ENCODE measurements around the gene OBSCN.

OBSCN gene

DNA sequence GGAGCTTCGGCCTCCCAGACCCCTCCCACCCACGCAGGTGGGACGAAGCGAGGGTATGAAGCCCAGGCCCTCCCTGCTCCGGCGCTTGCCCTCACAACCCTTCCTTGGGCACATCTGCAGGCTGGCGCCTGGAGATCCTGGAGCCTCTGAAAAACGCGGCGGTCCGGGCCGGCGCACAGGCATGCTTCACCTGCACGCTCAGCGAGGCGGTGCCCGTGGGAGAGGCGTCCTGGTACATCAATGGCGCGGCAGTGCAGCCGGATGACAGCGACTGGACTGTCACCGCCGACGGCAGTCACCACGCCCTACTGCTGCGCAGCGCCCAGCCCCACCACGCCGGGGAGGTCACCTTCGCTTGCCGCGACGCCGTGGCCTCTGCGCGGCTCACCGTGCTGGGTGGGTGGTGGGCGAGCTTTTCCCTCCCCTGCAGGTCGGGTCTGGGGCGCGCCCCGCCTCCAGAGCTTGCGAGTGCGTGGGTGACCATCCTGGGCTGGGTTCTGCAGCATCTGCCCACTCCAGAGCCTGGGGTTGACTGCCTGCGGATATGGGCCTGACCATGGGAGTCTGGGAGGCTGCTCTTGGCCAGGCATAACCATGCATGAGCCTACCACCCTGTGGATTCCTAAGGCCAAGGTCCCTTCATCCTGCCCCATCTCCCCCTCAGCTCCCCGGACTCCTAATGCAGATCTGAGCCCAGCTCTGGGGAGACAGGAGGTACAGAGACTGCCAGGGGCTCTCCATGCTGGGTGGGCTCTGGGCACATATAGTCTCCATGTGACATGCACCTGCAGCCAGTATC, 108.9 kb downstream of the OBSCN start:
- DNase-seq (ENCODE audit: low read depth in 2 of 2, low spot score in 1 of 2), result no peak

DNA sequence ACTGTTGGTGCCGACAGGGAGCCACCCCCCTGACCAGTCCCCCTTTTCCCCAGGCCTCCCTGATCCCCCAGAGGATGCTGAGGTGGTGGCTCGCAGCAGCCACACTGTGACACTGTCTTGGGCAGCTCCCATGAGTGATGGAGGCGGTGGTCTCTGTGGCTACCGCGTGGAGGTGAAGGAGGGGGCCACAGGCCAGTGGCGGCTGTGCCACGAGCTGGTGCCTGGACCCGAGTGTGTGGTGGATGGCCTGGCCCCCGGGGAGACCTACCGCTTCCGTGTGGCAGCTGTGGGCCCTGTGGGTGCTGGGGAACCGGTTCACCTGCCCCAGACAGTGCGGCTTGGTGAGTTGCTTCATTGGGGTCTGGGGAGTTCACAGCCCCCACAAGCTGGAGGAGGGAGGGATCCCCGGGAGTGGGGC, 109.6 kb downstream of the OBSCN start:
- DNase-seq (ENCODE audit: low read depth in 2 of 2, low spot score in 1 of 2), result no peak

- no peak for DNase-seq (ENCODE audit: low read depth in 2 of 2, low spot score in 1 of 2)
Observed at GRCh38 chr1:228317891-228318810, 110.3 kb downstream of the OBSCN start.

DNA sequence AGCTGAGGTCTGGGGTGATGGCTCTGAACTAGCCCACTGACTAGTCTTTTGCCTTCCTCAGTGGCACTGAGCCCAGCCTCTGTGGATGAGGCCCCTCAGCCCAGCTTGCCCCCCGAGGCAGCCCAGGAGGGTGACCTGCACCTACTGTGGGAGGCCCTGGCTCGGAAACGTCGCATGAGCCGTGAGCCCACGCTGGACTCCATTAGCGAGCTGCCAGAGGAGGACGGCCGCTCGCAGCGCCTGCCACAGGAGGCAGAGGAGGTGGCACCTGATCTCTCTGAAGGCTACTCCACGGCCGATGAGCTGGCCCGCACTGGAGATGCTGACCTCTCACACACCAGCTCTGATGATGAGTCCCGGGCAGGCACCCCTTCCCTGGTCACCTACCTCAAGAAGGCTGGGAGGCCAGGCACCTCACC, 111.0 kb downstream of the OBSCN start:
- DNase-seq (ENCODE audit: low read depth in 2 of 2, low spot score in 1 of 2), result no peak

- no peak for DNase-seq (ENCODE audit: low read depth in 2 of 2, low spot score in 1 of 2)
Observed at GRCh38 chr1:228319352-228320088, 111.7 kb downstream of the OBSCN start.

- DNase-seq (ENCODE audit: low read depth in 2 of 2, low spot score in 1 of 2), result no peak
Observed at GRCh38 chr1:228320394-228320793, 112.5 kb downstream of the OBSCN start.

DNA sequence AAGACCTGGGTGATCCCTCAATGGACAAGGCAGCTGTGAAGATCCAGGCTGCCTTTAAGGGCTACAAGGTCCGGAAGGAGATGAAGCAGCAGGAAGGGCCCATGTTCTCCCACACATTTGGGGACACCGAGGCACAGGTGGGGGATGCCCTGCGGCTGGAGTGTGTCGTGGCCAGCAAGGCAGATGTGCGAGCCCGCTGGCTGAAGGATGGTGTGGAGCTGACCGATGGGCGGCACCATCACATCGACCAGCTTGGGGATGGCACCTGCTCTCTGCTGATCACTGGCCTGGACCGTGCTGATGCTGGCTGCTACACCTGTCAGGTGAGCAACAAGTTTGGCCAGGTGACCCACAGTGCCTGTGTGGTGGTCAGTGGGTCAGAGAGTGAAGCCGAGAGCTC, 113.6 kb downstream of the OBSCN start:
- no peak for DNase-seq (ENCODE audit: low read depth in 2 of 2, low spot score in 1 of 2)

GRCh38 chr1:228321895-228322294, 114.1 kb downstream of the OBSCN start:
- no peak for DNase-seq (ENCODE audit: low read depth in 2 of 2, low spot score in 1 of 2)

DNA sequence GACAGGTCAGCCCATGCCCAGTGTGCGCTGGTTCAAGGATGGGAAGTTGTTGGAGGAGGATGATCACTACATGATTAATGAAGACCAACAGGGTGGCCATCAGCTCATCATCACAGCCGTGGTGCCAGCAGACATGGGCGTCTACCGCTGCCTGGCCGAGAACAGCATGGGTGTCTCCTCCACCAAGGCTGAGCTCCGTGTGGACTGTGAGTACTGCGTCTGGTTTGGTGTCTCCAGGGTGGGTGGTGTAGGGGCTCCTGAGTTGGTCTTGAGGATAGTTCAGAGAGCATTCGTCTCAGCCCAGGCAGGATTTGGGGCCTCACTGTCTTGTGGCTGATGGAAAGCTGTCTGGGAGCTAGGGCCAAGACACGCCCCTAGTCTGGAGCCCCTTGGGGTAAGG, 115.6 kb downstream of the OBSCN start:
- no peak for DNase-seq (ENCODE audit: low read depth in 2 of 2, low spot score in 1 of 2)

DNA sequence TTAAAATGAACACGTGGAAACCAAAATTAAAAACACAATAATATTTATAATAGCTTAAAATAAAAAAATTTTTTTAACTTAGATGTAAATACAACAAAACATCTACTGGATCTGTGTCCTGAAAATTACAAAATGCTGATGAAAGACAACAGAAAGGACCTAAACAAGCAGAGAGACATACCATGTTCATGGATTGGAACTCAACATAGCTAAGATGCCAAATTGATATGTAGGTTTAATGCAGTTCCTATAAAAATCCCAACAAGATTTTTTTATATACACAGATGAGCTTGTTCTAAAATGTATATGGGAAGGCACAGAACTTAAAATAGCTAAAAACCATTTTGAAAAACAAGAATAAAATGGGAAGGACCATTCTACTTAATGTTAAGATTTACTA, 117.4 kb downstream of the OBSCN start:
- DNase-seq (ENCODE audit: low read depth in 2 of 2, low spot score in 1 of 2), result no peak

DNA sequence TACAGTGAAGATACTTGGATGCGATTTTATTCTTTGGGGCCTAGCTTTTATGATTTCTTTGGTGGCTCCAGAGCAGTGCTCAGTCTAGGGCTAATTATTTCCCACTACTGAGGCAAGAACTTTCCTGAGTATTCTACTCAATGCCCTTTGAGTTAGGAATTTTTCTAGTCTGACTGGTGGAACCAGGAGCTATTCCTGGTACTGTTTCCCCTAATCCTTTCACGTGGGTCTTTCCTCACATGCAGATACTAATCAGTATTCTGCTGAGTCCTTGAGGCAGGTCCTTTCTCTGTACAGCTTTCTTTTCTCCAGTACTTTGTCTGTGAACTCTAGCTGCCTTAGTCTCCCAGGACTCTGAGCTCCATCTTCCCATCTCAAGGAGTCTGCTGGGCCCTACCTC, 122.0 kb downstream of the OBSCN start:
- no peak for DNase-seq (ENCODE audit: low read depth in 2 of 2, low spot score in 1 of 2)

- no peak for DNase-seq (ENCODE audit: low read depth in 2 of 2, low spot score in 1 of 2)
Observed at GRCh38 chr1:228332797-228333738, 125.2 kb downstream of the OBSCN start.

DNA sequence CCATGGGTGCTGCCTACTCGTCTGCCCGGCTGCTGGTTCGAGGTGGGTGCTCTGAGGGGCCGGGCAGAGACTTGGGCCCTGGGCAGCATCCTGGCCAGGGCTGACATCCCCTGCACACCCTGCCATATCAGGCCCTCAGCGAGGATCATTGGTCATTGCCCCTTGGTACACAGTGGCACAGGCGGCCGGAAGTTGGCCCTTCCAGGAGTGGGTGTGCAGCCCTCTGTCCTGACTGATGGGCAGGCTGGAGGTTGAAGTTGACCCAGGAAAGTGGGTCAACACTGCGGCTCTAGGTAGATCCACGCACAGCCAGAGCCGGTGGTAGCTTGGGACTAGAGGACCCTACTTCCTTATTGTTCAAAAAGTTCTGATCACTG, 125.9 kb downstream of the OBSCN start:
- no peak for DNase-seq (ENCODE audit: low read depth in 2 of 2, low spot score in 1 of 2)

DNA sequence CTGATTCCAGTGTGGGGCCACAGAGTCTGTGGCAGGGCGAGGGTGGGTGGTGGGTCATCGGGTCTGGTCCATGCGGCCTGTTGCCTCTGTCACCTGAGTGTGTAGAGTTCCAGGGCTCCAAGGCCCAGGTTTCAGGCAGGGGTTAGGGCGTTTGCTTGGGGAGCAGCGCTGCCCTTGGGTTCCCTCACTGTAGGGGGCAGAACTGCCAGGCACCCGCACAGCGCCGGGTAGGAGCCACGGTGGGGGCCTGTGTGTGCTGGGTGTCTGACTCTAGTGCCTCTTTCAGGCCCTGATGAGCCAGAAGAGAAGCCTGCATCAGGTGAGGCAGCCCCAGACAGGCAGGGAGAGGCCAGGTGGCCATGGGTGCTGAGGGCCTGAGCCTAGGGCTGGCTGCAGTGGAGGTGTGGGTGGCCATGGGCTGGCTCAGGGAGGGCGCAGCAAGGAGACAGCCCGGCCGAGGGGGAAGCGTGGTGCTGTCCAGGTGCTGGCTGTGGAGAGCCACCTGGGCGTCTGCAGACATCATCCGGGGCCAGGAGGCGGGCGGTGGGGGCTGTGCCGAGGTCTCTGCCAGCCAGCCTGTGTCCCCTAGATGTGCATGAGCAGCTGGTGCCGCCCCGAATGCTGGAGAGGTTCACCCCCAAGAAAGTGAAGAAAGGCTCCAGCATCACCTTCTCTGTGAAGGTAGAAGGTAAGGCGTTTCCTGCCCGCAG, 126.5 kb downstream of the OBSCN start:
- DNase-seq (ENCODE audit: low read depth in 2 of 2, low spot score in 1 of 2), result no peak

DNA sequence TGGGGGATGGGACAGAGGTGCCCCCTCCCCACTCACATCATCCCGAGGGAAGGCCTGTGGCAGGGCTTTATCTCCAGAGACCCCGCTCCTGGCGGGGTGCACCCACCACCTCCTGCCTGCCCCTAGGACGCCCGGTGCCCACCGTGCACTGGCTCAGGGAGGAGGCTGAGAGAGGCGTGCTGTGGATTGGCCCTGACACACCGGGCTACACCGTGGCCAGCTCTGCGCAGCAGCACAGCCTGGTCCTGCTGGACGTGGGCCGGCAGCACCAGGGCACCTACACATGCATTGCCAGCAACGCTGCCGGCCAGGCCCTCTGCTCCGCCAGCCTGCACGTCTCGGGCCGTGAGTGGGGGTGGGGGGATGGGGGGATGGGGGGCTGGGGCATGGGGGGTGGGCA, 127.1 kb downstream of the OBSCN start:
- no peak for DNase-seq (ENCODE audit: low read depth in 2 of 2, low spot score in 1 of 2)

- DNase-seq (ENCODE audit: low read depth in 2 of 2, low spot score in 1 of 2), result no peak
Observed at GRCh38 chr1:228335406-228336307, 127.8 kb downstream of the OBSCN start.

DNA sequence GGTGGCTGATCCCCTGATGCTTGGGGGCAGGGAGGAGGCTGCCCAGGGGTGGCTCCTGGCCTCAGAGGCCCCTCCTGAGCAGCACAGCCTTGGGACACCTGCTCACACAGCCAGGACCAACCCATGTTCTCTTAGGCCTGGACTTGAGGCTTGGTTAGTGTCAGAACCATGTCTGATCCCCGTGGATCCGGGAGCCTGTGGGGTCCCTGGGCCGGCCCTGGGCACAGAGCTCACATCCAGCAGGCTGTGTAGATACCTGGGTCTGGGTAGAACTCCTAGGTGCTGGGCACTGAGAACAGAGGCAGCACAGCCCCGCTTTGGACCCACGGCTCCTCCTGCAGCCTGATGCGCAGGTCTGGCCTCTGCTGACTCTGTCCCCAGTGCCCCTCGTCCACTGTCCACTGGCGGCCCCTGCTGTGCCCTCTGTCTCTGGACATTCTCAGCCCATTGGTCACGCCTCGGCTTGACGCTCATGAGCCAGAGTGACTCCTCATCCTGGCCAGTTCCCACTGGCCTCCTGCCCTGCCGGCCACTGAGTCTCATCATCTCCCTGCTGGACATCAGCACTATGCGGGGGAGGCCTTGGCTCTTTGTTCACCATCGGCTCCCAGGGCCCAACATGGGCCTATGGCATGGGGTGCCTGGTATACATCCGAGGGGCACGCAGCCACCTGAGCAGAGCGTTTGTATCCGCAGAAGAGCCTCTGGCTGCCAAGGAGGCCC, 128.6 kb downstream of the OBSCN start:
- DNase-seq (ENCODE audit: low read depth in 2 of 2, low spot score in 1 of 2), result no peak

- DNase-seq (ENCODE audit: low read depth in 2 of 2, low spot score in 1 of 2), result no peak
Observed at GRCh38 chr1:228337031-228337564, 129.3 kb downstream of the OBSCN start.

Data from stimulated activated CD8-positive, alpha-beta memory T cell treated with anti-CD3 and anti-CD28 coated beads, Interleukin-4, amount 100 ng/mL, for 4 hours (primary cell).